Activated CD8-positive, alpha-beta memory T cell treated with anti-CD3 and anti-CD28 coated beads for 36 hours (primary cell): ENCODE measurements around the gene CLDN34. TPM values are rescaled to one million over a fixed set of nuclear protein-coding genes. Genes with fewer than 3 reads are reported as not detected.

Experiments used
- CTCF ChIA-PET: fragments of 350-600 bp; sonication (Branson Sonifier 250); formaldehyde crosslinking; loops from one replicate; lab custom pipeline; 2021; ENCODE audit warnings: antibody characterized with exemption; lab: Charles Lee
- POLR2A ChIA-PET: fragments of 350-600 bp; sonication (Branson Sonifier 250); formaldehyde crosslinking; loops from one replicate; lab custom pipeline; 2021; ENCODE audit warnings: antibody characterized with exemption; lab: Charles Lee
- total RNA-seq, 2 experiments: library from RNA; stranded (reverse); gene quantifications; one replicate each; pipeline ENCODE4 v1.2.3, GENCODE V29; 2021

The CLDN34 gene
- not detected for total RNA-seq

DNA sequence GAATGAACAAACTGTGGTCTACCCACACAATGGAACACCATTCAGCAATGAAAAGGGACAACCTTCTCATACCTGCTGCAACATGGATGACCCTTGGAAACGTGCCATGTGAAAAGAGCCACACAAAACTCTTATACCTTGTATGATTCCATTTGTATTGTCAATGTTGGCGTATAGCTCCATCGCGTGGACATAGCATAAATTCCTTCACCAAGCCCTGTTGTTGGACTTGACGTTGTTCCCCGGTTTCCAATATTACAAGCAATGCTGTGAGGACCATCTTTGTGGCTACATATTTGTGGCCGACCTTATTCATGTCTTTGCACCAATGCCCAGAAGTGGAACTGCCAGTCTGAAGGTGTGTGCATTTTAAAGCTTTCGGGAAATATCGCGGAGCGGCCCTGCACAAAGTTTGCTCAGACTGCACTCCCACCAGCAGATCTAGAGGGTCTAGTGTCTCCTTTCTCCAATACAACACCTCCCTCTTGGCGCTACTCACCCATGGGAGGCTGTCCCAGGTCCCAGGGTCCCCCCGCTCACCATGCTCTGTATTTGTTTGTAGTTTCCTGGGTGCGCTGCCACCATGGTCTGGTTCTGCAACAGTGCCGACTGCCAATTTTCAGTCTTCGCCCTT, at the start of gene CLDN34:
Gene CLDN34 (plus strand): TSS at position 584 of the 634 bp plus-strand sequence. CDS start 0 bp downstream, at position 584.
- CTCF ChIA-PET, result no interaction called here
- POLR2A ChIA-PET, result no interaction called here

- POLR2A ChIA-PET, result no interaction called here
Observed at GRCh38 chrX:9917861-9918260, 49.3 kb upstream of the CLDN34 start.

DNA sequence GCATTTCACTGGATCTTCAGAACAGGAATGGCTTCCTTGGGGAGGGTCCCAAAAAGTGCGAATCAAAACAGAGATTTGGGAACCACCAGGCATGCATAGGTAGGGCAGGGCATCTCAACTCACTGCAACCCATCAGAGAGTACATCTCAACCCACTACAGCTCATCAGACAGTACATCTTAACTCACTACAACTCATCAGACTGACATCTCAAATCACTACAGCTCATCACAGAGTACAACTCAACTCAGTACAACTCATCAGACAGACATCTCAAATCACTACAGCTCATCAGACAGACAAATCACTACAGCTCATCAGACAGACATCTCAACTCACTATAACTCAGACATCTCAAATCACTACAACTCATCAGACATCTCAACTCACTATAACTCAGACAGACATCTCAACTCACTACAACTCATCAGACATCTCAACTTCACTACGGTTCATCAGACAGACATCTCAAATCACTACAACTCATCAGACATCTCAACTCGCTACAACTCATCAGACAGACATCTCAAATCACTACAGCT, 47.5 kb upstream of the CLDN34 start:
- CTCF ChIA-PET, result no interaction called here
- POLR2A ChIA-PET, result no interaction called here

More at GRCh38 chrX:9917861-9918260, 49.3 kb upstream of the CLDN34 start:
- CTCF ChIA-PET, result no interaction called here

- ChIA-PET CTCF (no interaction called here), POLR2A (no interaction called here)
Observed at GRCh38 chrX:9921407-9921806, 45.8 kb upstream of the CLDN34 start.

DNA sequence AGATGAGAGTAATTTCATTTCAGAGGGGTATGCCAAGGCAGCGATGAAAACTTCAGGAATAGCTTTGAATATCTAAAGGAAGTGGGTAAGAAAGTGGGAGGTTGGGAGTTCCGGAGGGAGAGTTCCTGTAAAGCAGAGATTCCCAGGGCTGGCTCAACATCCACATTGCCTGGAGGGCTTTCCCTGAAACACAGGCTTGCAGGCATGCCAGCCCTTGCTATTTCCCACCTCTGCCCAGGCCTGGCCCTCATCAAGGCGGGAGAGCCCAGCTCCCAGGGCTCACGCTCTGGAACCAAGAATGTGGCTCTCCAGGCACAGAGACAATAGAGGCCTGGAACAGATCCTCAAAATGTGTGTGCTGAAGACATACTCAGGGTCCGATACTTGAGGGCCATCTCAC, 43.8 kb upstream of the CLDN34 start:
- ChIA-PET POLR2A (no interaction called here), CTCF (no interaction called here)

DNA sequence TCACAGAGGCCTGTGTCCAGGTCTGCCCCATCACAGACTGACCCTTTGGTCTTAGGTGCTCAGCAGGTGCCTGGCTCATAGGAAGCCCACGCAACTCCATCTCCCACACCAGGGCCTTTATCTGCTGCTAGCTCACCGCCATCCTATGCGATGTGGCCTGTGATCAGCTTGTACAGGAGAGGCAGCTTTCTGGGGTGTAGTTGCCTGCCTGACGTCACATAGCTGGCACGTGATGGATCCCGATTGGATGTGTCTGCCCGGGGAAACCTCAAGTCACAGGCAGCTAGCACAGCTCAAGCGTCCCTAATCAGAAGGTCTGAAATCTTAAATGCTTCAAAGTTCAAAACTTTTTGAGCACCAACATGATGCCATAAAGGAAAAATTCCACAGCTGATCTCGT, 41.2 kb upstream of the CLDN34 start:
- ChIA-PET CTCF (no interaction called here), POLR2A (no interaction called here)

- ChIA-PET POLR2A (no interaction called here), CTCF (no interaction called here)
Observed at GRCh38 chrX:9927698-9928482, 39.3 kb upstream of the CLDN34 start.

GRCh38 chrX:9935436-9935835, 31.7 kb upstream of the CLDN34 start:
- ChIA-PET POLR2A (no interaction called here), CTCF (no interaction called here)

- POLR2A ChIA-PET, result no interaction called here
- CTCF ChIA-PET, result no interaction called here
Observed at GRCh38 chrX:9937761-9938160, 29.4 kb upstream of the CLDN34 start.

GRCh38 chrX:9938516-9938915, 28.6 kb upstream of the CLDN34 start:
- POLR2A ChIA-PET, result no interaction called here
- CTCF ChIA-PET, result no interaction called here

DNA sequence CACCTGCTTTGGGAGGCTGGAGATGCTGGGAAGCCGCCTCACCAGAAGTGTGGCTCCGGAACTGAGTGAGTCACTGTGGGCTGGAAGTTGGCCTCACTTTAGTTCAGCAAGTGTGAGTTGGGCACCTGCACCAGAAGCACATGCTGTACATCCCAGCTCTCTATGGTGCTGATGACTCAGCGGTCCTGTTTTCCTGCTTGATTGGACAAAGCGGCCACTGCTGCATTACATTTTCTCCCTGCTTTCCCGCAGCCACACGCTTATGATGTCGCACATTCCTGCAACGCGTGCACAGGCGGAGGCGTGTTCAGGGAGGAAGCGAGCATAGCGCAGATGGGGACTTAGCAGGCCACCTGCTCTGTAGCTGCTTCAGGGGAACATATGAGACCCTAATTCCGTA, 26.7 kb upstream of the CLDN34 start:
- POLR2A ChIA-PET, result no interaction called here
- CTCF ChIA-PET, result no interaction called here

- CTCF ChIA-PET, result no interaction called here
- POLR2A ChIA-PET, result no interaction called here
Observed at GRCh38 chrX:9942086-9942485, 25.1 kb upstream of the CLDN34 start.

GRCh38 chrX:9943420-9943819, 23.7 kb upstream of the CLDN34 start:
- POLR2A ChIA-PET, result no interaction called here
- CTCF ChIA-PET, result no interaction called here

DNA sequence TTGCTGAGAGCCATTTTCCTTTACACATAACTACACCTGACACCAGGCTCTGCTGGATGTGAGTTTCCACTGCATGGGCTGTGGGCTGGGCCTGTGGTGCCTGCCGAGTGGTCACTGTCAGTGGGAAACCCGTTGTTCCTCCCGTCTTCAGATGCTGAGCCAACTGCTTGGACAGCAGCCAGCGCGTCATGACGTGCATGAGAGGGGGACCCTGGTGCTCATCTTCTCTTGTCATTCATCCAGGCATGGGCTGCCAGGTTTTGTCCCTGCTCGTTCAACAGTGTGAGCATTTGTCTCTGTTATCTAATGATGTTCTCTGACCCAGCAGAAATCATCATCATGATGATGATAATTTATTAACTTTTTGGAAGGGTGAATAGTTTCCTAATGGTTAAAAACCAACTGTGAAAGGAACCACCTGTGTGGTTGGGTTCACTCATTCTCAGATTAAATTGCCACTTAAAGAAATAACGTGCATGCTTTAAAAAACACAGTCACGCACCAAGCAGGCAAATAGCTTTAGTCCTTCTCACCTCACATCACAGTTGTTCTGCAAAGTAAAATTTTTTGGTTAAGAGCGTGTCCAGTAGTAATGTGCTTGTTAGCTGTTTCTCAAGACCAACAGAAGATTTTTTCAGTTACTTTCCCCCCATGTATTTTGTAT, 19.9 kb upstream of the CLDN34 start:
- ChIA-PET CTCF (no interaction called here), POLR2A (no interaction called here)

DNA sequence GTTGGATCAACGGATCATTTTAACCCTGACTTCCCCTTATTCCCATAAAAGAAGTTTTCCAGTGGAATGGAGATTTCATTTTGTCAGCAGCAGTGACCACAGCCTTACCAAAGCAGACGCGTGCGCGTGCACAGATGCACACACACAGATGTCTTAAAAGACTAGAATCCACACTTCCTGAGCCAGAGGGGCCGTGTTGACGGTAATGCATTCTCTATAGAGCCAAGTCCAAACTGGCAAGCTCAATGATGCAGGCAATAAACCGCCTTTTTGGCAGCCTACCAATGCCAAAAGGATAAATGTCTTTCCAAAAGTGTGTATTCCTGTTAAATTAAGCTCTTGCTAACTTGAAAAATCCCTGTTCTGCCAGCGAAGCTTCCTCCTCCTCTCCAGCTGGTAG, 18.8 kb upstream of the CLDN34 start:
- ChIA-PET CTCF (no interaction called here), POLR2A (no interaction called here)

DNA sequence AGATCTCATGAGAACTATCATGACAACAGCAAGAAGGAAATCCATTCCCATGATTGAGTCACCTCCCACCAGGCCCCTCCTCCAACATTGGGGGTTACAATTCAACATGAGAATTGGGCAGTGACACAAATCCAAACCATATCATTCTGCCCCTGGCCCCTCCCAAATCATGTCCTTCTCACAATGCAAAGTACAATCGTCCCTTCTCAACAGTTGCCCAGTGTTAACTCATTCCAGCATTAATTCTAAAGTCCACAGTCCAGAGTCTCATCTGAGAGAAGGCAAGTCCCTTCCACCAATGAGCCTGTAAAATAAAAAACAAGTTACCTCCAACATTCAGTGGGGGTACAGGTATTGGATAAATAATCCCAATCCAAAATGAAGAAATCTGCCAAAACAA, 14.9 kb upstream of the CLDN34 start:
- ChIA-PET POLR2A (no interaction called here), CTCF (no interaction called here)

DNA sequence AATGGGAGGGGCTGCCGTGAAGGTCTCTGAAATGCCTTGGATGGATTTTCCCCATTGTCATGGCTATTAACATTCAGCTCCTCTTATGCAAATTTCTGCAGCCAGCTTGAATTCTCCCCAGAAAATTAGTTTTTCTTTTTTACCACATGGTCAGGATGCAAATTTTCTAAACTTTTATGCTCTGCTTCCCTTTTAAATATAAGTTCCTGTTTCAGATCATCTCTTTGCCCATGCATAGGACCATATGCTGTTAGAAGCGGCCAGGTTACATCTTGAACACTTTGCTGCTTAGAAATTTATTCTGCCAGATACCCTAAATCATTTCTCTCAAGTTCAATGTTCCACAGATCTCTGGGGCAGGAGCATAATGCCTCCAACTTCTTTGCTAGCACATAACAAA, 13.8 kb upstream of the CLDN34 start:
- POLR2A ChIA-PET, result no interaction called here
- CTCF ChIA-PET, result no interaction called here

DNA sequence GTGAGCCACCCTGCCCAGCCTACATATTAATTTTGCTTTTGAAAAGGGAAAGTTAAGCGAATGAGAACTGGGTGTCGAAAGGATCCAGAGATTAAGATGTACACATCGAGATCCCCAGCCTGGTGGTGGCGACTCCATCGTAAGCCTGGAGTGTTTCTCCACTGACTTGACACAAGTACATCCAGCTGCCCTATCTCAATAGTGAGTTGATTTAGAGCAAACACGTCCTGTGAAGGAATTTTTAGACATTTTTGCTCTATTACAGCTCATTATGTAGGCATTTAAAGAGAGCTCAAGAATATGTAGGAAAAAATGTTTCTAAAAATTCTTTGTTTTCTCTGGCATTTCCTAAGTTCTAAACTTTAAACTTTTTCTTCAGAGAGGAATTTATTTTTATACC, 11.7 kb upstream of the CLDN34 start:
- CTCF ChIA-PET, result interaction anchor here (0.8 kb wide), 1 partner anchor 211 kb away, joined by 3 read pairs; no protein-coding TSS in a partner anchor
- POLR2A ChIA-PET, result no interaction called here

DNA sequence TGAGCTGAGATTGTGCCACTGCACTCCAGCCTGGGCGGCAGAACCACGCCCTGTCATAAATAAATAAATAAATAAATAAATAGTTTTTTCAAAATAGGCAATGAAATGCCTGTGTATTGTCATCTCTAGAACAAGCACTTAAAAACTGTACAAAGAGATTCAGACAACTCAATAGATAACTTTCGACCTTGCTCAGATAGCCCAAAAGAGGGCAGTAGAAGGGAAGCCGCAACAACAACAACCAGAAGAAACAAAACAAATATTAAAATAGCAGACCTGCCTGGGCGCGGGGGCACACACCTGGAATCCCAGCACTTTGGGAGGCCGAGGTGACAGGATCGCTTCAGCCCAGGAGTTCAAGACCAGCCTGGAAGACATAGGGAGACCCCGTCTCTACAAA, 9.4 kb upstream of the CLDN34 start:
- POLR2A ChIA-PET, result no interaction called here
- CTCF ChIA-PET, result no interaction called here

DNA sequence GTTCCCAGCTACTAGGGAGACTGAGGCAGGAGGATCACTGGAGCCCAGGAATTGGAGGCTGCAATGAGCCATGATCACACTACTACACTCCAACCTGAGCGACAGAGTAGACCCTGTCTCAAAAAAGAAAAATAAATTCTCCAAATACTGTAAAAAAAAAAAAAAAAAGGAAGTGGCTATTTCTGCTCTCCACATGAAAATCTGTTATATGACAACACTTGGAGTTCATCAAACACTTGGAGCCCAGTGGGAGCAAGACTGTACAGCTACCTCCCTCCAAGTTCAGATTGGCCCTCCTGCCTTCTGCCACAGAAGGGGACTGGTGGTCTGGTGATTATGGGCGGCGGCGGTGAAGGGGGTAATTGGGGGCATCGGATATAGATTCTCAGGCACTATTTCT, 9.0 kb upstream of the CLDN34 start:
- CTCF ChIA-PET, result no interaction called here
- POLR2A ChIA-PET, result no interaction called here

DNA sequence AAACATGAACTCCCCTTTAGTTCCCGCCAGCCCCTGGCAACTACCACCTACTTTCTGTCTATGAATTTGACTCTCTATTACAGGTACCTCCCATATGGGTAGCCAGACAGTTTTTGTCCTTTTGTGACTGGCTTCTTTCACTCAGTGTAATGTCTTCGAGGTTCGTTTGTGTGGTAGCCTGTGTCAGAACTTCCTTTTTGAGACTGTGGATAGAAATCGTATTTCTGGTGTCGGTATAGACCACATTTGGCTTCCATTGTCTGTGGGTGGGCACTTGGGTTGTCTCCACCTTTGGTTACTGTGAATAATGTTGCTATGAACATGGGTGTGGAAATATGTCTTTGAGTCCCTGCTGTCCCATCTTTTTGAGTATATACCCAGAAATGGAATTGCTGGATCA, 5.4 kb upstream of the CLDN34 start:
- ChIA-PET POLR2A (no interaction called here), CTCF (no interaction called here)
